HG03575 (cell line): Measurements from ENCODE around the gene TNNC1.

Source experiments
- ATAC-seq: cut with Tn5 transposase; IDR thresholded peaks from one replicate; pipeline ENCODE4 v1.9.1; 2021; ENCODE audit not compliant: unreplicated experiment, insufficient number of reproducible peaks, low FRiP score; ENCODE audit errors: extremely low read depth

TNNC1 gene

DNA sequence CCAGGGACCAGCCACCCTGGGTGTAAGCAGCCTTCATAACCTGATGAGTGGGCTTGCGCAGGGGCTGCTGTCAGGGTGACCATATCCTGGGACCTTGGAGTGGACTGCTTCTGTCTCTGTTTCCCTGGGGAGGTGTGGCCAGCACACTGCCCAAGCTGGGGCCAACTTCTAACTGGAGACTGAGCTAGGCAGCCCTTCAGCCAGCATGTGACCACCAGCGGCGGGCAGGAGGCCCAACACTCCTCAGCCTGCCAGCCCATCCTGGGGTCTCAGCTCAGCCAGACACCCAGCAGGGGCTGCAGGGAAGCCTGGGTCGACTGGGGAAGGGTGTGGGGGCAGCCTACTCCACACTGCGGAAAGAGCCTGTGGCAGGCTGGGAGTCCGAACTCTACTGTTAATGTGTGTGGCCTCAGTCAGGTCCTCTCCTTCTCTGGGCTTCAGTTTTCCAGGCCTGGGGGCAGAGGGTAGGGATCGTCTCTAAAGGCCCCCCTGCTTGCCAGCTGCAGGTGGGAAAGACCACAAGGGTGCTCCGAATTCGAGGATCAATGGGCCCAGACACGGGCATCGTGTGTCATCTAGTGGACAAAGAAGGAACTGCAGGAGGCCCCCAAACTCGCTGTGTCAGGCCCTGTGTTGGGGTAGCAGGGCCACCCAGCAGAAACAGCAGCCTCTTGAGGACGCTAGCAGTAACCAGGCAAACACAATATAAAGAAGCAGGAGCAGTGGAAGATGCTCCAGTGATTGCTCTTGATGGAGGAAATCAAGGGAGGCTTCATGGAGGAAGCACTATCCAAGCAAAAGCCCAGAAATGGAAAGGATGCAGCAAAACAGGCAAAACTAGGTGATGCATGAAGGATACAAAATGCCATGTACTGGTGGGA is 7.0 kb downstream of the TNNC1 start:
- ATAC-seq, result no peak

GRCh38 chr3:52446042-52446441 is 7.8 kb downstream of the TNNC1 start:
- ATAC-seq, result no peak

- no peak for ATAC-seq
Observed at GRCh38 chr3:52444860-52445793, 8.7 kb downstream of the TNNC1 start, which contains the start of gene SEMA3G. SEMA3G (minus strand) TSS chr3:52445103; CDS start chr3:52445027, 76 bp downstream.

GRCh38 chr3:52443791-52444687 is 9.8 kb downstream of the TNNC1 start:
- no peak for ATAC-seq

GRCh38 chr3:52443268-52443610 is 10.6 kb downstream of the TNNC1 start:
- no peak for ATAC-seq

- ATAC-seq, result no peak
Observed at GRCh38 chr3:52442409-52443267, 11.2 kb downstream of the TNNC1 start.

DNA sequence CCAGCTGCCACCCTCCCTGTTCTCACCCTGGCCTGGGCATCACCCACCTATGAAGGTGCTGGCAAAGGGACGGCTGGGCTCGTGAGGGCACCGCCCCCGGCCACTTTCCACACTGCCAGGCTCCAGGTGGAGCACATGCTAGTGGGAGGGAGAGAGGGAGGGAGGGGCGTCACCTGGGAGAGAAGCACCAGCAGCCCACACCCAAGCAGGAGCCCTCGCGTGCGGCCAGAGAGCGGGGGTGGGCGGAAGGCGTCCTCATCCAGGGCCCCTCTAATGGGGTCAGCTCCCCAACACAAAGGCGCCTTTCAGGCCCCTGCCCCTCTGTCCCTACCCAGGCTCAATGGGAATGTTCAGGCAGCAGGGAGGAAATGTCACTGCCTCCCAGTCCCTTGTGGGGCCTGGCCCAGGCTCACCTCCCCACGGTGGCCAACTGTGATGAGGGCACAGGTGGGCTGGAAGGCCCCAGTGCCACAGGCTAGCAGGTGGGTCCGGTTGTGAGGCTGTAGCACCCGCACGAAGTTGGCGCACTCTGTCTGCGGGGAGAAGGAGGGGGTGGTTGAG is 12.0 kb downstream of the TNNC1 start:
- ATAC-seq, result no peak

DNA sequence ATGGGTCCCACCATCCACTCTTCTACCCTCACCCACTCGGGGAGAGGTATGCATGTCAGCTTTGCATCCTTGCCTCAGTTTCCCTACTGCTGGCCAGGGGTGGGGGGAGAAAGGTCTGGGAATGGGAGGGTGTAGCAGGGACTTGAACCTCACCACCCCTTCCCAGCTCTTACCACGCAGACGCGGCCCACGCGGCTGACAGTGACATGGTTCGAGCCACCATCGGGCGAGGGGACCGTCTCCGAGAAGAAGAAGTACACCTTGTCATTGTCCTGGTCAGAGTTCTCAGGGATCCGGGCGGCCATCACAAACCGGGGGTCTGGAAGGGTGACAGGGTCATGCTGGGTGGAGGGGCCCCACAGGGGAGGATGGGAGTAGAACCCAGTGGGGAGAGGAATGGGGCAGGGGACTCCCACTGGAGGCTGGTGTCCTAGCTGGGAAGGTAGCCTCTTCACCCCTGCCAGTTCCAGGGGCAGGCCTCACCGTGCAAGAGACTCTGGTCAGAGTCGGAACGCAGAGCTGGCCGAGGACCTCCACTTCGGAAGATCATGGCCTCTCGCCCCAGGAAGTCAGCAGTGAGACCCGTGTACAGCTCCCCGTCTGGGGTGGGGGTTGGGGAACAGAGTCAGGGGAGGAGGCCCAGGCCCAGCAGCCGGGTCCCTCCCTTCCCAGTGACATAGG is 12.6 kb downstream of the TNNC1 start:
- no peak for ATAC-seq

GRCh38 chr3:52440671-52441070 is 13.2 kb downstream of the TNNC1 start:
- ATAC-seq, result no peak

DNA sequence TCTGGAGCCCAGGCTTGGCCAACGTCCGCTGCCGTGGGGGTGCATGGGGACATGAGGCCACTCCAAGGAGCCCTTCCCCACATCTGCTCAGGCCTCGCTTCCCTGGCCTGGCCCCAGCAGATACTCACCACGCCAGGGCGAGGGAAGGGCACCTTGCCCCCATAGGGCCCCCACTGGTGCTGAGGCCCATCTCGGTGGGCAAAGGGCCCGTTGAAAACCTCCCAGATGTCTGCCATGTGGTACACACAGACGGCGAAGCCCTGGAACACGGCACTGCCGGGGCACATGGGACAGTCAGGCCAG is 13.6 kb downstream of the TNNC1 start:
- no peak for ATAC-seq

DNA sequence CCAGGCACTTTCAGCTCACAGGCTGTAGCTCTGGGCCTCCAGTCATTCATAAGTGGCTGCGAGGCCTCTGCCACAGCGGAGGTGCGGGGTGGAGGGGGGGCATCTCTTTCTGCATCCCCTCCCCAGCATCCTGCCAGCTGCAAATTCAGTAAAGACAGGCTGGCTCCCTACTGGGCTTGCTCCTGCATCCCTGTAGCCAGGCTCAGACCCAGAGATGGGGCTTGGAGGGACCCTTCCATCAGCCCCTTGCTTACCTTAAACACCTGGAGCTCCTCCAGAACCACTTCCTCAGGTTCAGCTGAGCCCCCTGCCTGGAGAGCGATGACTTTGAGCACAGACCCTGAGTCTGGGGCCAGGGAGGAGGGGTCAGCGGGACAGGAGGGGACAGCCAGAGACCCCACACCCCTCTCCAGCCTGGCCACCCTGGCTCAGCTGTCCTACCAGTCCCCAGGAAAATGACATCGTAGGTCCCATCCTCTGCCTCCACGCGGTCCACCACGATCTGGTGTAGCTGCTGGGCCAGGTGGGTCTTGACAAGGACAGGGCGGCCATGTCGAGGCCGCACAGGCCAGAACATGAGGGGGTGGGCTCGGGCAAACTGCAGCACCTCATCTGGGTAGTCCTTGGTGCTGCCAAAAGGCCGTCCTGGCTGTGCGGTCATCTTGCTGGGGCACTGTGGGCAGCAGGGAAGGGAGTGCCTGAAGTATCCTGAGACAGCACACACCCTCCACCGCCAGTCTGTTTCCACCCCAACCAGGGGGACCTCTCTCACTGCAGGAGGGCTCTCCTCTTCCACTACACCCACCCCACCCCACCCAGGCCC is 14.2 kb downstream of the TNNC1 start:
- ATAC-seq, result no peak

DNA sequence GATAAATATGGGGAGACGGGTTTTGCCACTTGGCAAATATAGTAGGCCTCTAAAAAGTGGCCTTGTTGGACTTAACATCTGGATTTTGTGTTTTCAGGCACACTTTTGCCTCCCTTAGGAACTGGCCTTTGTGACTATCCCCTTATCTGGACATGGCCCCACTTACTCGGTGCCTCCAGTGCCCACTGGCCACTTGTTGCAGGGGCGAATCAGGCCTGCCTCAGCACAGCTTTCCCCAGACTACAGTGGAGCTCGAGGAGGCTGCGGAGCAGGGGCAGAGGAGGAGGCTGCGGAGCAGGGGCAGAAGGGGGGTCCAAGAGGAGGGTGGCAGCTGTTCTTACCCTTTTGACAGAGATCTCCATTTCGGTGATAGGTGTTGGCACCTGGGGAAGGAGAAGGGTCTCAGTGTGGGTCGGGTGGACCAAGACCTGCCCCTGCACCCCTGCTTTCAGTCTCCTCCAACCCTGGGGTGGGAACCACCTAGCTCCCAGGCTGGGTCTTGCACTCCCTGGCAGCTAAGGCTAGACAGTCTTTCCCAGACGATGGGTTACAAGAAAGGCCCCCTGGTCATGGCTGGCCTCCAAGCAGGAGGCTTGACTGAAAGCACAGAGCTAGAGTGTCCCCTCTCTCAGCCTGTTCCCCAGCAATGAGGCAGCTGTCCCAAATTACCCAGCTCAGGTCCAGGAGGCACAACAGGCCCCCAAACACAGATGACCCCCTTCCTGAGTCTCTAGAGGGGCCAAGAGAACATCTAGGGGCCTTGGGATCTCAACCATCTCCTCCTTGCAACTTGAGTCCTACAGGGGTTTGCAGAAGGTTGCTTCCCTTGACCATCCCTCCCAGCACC is 15.0 kb downstream of the TNNC1 start:
- no peak for ATAC-seq

- no peak for ATAC-seq
Observed at GRCh38 chr3:52438104-52438376, 15.8 kb downstream of the TNNC1 start.

- ATAC-seq, result no peak
Observed at GRCh38 chr3:52437326-52438103, 16.3 kb downstream of the TNNC1 start.

DNA sequence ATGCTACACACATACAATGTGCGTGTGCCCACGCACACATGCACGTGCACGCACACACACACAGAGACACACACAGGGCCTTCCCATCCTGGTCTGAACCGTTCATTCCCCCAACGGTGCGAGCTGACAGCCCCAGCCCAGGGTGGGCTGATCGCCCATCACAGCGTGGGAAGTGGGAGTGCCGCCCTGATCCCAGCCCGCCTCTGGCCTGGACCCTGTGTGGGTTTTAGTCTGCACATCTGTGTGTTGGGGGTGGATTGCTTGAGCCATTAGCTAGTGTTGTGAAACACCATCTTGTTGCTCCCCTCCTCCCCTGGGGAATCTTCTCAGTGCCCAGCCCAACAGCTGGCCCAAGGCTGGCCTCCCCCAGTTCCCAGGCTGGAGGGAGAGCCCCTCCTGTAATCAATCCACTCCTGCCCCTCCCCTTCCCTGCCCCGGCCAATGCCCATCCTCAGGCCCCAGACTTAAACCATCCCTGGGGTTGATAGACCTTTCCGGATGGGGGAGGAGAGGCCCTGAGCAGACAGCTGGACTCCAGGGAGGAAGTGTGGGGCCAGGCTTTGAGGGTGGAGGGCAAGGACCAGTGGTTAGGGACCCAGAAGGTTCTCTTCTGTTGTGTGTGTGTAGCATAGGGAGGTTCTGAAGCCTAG is 17.2 kb downstream of the TNNC1 start:
- no peak for ATAC-seq
